HEK293T (cell line): ENCODE measurements around the gene VWA1.

Source experiments
- ARNT ChIP-seq: fragments of 450-650 bp; IDR thresholded peaks from 2 replicates; pipeline ENCODE4 v1.6.1; 2017; ENCODE audit warnings: mild to moderate bottlenecking
- FOXA1 ChIP-seq: fragments of 450-650 bp; IDR thresholded peaks from 2 replicates; pipeline ENCODE4 v1.6.1; 2016; ENCODE audit warnings: mild to moderate bottlenecking
- FOXK2 ChIP-seq: fragments of 450-650 bp; IDR thresholded peaks from 2 replicates; pipeline ENCODE4 v1.6.1; 2016; ENCODE audit warnings: mild to moderate bottlenecking
- FOXM1 ChIP-seq: fragments of 450-650 bp; IDR thresholded peaks from 2 replicates; pipeline ENCODE4 v1.6.1; 2017; ENCODE audit warnings: mild to moderate bottlenecking, borderline replicate concordance
- L3MBTL2 ChIP-seq: fragments of 450-650 bp; conservative IDR thresholded peaks from 2 replicates; pipeline ENCODE4 v1.6.1; 2016; ENCODE audit warnings: mild to moderate bottlenecking
- NFRKB ChIP-seq: fragments of 450-650 bp; IDR thresholded peaks from 2 replicates; pipeline ENCODE4 v1.6.1; 2016; ENCODE audit warnings: mild to moderate bottlenecking, moderate library complexity
- PKNOX1 ChIP-seq: fragments of 450-650 bp; IDR thresholded peaks from 2 replicates; pipeline ENCODE4 v1.6.1; 2016
- SP1 ChIP-seq: fragments of 450-650 bp; IDR thresholded peaks from 2 replicates; pipeline ENCODE4 v1.6.1; 2017
- SUZ12 ChIP-seq: fragments of 450-650 bp; IDR thresholded peaks from 2 replicates; pipeline ENCODE4 v1.6.1; 2016; ENCODE audit warnings: mild to moderate bottlenecking
- TARDBP ChIP-seq: fragments of 450-650 bp; IDR thresholded peaks from 2 replicates; pipeline ENCODE4 v1.6.1; 2016
- ZNF384 ChIP-seq: fragments of 450-650 bp; IDR thresholded peaks from 2 replicates; pipeline ENCODE4 v1.6.1; 2016

GRCh38 chr1:1423245-1423597 lies 12.3 kb upstream of the VWA1 start:
- no peak for TF ChIP-seq FOXK2
- TF ChIP-seq SUZ12 = no peak
- TF ChIP-seq SP1 = no peak
- TF ChIP-seq FOXA1 = no peak
- TF ChIP-seq ARNT = no peak
- TF ChIP-seq PKNOX1 = no peak
- no peak for TF ChIP-seq TARDBP
- no peak for TF ChIP-seq L3MBTL2
- TF ChIP-seq ZNF384 = no peak
- no peak for TF ChIP-seq FOXM1
- no peak for TF ChIP-seq NFRKB
